Activated CD8-positive, alpha-beta memory T cell treated with anti-CD3 and anti-CD28 coated beads, Interleukin-2, amount 50 U/mL, for 1 hour (primary cell): ENCODE results near the gene CCL24.
"Not testable (repeated sequence)": the region's sequence is repeated elsewhere in the genome, so short reads cannot be mapped to it uniquely, and the experiment has no call there.

Experiments used
- DNase-seq: peaks from one replicate; pipeline ENCODE4 v3.0.0-alpha.2; 2020; ENCODE audit errors: extremely low read depth

Gene CCL24, protein sequence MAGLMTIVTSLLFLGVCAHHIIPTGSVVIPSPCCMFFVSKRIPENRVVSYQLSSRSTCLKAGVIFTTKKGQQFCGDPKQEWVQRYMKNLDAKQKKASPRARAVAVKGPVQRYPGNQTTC

DNA sequence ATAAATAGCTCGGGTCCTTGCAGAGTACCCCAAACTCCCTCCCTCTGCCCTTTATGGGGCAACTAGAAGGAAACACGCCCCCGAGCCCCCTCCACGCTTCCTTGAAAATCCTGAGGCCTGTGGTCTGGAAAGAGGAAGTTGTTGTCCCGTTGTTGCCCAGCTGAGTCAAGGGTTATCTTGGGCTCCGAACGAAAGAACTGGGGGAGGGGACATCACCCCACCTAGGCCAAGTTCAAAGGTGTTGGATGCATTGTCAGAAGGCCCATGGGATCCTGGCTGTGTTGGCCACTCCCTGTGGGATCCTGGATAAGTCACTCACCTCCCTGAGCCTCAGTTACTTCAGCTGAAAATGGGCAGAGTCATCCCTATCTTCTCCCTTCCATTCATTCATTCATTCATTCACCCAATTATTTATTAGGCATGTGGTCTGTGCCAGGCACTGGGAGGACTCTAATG, at the start of gene CCL24:
CCL24 (minus strand) TSS at position 26 of the 456 bp plus-strand sequence. CDS start 91 bp downstream, outside the sequence.
- DNase-seq = no peak

DNA sequence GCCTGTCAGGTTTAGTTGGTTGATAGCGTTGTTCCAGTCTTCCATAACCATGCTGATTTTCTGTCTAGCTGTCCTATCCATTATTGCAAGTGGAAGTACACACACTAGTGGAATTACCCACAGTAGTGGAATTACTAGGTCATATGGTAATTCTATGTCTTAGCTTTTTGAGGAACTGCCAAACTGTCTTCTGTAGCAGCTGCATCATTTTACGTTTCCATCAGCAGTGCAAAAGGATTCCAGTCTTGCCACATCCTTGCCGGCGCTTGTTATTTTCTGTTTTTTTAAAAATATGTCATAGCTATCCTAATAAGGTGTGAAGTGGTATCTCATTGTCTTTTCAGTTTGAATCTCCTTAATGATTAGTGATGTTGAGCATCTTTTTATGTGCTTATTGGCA, 48.0 kb upstream of the CCL24 start:
- no peak for DNase-seq

DNA sequence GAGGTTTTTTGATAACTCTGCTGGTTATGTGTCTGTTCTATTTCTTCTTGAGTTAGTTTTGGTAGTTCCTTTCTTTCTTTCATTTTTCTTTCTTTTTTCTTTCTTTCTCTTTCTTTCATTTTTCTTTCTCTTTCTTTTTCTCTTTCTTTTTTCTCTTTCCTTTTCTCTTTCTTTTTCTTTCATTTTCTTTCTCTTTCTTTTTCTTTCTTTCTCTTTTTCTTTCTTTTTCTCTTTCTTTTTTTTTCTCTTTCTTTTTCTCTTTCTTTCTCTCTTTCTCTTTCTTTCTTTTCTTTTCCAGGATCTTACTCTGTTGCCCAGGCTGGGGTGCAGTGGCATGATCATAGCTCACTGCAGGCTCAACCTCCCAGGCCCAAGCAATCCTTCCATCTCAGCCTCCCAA, 44.8 kb upstream of the CCL24 start:
- DNase-seq = no peak

DNA sequence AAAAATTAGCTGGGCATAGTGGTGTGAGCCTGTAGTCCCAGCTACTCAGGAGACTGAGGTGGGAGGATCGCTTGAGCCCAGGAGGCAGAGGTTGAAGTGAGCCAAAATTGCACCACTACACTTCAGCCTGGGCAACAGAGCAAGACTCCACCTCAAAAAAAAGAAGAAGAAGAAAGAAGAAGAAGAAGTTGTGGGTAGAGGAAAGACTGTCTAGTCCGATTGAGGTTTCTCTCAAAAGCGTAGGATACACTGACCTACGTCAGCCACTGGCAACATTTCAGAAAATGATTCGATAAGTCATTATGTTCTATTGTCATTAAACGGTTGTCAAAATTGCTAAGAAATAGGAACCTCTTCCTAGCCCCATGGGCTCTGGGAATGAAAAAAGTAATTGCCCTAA, 42.9 kb upstream of the CCL24 start:
- no peak for DNase-seq

DNA sequence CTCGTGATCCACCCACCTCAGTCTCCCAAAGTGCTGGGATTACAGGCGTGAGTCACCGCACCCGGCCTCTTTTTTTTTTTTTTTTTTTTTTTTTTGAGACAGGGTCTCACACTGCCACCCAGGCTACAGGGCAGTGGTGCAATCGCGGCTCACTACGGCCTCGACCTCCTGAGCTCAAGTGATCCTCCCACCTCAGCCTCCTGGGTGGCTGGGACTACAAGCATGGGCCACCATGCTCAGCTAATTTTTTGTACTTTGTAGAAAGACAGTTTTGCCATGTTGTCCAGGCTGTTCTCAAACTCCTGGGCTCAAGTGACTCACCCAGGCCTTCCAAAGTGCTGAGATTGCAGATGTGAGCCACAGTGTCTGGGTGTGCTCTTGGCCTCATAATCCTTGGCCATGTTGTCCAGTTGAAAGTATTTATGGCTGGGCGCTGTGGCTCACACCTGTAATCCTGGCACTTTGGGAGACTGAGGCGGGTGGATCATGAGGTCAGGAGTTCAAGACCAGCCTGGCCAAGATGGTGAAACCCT, 41.3 kb upstream of the CCL24 start:
- not testable (repeated sequence) for DNase-seq

DNA sequence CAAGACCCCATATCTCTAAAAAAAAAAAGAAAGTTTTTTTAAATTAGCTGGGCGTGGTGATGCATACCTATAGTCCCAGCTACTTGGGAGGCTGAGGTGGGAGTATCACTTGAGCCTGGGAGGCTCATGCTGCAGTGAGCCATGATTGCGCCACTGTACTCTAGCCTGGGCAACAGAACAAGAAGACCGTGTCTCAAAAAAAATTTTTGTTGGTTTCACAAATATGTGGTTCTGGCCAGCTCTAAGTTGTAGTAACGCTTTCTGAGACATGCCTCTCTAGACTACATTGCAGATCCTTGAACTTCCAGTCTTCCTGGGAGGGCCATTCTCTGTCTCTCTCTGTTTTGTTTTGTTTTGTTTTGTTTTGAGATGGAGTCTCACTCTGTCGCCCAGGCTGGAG, 40.6 kb upstream of the CCL24 start:
- no peak for DNase-seq

DNA sequence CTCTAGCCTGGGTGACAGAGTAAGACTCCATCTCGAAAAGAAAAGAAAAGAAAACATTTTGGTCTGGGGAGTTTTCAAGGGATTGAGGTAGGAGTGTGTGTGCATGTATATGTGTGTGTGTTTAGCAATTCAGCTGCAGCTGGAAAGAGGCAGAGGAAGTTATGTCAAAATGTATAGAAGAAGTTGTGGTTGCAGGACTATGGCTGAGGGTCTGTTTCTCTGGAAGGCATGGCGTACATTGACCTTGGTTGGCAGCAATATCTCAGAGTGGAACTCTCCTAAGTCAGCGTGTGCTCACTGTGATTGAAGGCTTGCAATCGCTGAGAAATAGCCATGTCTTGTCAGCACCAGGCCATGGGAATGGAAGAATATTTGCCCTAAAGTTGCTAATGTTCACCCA, 36.6 kb upstream of the CCL24 start:
- DNase-seq = no peak

DNA sequence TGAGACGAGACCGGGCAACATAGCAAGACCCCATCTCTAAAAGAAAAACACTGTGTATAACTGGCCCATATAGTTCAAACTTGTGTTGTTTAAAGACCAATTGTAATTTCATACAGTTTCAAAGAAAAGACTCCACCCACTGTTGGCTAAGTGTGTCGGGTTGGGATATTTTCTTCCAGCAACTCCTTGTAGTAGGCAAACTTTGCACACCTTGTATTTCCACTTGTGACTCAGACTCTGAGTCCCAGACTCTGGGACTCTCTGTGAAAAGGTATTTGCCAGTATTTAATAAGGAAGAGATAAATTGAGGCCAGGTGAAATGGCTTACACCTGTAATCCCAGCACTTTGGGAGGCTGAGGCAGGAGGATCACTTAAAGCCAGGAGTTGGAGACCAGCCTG, 36.0 kb upstream of the CCL24 start:
- DNase-seq = no peak

DNA sequence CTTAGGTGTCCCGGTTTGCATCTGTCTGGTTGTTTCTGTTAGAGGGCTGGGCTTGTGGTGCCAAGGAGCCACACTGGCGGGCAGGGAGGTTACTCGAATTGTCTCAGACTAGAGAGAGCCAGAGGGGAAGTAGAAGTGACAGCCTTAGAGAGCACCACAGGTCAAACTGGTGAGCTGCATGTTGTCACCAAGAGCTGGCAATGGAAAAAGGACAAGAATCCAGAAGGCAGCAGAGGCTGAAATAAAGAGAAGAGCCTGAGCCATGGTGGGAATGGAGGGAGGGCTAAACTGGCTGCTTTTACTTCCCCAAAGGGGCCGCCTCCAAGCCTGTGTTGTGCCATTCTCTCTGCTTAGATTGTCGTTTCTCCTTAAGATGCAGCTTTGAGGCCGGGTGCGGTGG, 34.1 kb upstream of the CCL24 start:
- DNase-seq = no peak

DNA sequence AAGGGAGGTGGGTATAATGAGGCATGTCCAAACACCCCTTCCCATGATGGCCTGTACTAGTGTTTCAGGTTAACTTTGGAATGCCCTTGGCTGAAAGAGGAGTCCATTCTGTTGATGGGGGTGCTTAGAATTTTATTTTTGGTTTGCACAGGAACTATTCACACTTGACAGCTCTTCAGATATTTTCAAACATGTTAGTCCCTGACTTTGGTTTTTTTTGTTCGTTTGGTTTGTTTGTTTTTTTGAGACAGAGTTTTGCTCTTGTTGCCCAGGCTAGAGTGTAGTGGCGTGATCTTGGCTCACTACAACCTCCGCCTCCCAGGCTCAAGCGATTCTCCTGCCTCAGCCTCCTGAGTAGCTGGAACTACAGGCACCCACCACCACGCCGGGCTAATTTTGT, 31.5 kb upstream of the CCL24 start:
- not testable (repeated sequence) for DNase-seq

DNA sequence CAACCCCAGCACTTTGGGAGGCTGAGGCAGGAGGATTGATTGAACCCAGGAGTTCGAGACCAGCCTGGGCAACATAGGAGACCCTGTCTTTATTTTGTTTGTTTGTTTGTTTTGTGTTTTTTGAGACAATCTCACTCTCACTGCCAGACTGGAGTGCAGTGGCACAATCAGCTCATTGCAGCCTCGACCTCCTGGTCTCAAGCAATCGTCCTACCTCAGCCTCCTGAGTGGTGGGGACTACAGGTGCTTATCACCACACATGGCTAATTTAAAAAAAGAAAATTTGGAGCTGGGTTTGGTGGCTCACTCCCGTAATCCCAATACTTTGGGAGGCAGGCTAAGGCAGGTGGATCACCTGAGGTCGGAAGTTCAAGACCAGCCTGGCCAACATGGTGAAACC, 30.6 kb upstream of the CCL24 start:
- no peak for DNase-seq

DNA sequence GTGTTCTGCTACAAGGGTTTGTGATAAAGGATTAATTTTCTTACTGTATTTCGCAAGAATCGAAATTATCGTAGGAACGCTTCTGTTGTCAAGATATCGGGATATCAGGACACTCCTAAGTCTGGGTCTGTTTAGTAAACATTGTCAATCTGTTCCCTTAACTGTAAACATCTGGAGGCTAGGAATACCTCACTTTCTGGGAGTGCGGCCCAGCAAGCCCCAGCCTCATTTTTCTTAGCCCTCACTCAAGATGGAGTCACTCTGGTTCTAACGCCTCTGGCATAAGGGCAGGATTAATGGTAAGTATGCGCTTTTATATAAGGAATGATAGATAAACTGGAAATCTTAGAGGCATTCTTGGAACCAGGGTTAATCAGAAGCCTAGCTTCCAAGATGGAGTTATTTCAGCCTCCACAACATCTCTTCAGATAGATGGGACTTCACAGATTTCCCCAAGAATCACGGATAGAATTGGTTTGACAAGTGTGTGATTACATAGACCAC, 30.1 kb upstream of the CCL24 start:
- no peak for DNase-seq

DNA sequence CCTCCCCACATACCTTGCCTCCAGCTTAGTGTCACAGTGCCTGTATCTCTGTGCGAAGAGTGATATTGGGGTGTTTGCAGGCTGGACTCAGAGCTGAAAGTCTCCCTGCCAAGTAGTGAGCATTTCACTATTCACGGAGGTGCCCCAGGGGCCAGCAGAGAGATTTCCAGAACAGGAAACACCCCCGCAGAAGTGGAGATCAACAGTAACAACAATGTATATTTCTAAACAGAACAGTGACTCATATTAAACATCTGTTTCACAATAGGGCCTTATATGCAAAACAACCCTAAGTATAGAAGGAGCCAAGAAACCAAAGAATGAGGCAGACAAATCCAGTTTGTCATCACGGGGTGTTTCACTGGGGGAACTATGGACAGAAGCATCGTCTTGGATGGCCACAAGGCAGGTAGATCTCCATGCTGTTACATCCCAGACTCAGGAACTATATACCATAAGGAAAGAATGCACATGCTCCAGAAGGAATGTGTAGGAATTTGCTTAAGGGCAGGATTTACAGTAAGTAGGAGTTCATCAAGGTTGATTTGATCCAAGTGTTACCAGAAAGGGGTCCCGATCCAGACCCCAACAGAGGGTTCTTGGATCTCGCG, 29.3 kb upstream of the CCL24 start:
- no peak for DNase-seq

DNA sequence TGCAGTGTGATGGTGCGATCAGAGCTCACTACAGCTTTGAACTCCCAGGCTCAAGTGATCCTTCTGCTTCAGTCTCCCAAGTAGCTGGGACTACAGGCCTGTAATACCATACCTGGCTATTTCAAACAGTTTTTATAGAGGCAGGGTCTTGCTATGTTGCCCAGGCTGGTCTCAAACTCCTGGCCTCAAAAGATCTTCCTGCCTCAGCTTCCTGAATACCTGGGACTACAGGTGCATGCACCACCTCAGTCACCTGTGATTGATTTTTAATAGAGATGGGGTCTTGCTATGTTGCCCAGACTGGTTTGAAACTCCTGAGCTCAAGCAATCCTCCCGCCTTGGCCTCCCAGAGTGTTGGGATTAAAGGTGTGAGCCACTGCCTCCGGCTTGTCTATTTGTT, 26.4 kb upstream of the CCL24 start:
- DNase-seq = no peak

DNA sequence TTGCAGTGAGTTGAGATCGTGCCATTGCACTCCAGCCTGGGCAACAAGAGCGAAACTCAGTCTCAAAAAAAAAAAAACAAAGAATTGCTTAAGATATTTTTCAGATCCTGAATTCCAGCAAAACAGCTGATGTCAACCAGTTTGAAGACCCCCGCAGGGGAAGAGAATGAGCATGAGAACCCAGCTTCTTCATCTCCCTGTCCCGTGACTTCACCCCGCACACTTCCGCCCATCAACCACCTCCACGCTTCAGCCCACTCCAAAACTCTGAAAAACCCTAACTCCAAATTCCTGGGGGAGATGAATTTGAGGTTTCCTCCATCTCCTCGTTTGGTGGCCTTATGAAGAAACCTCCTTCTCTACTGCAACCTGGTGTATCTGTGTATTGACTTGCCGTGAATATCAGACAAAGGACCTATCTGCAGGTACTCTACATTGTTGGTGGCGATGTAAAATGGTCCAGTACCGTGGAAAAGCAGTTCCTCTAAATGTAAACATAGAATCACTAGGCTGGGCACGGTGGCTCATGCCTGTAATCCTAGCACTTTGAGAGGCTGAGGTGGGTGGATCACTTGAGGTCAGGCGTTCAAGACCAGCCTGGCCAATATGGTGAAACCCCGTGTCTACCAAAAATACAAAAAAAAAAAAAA, 24.8 kb upstream of the CCL24 start:
- not testable (repeated sequence) for DNase-seq

DNA sequence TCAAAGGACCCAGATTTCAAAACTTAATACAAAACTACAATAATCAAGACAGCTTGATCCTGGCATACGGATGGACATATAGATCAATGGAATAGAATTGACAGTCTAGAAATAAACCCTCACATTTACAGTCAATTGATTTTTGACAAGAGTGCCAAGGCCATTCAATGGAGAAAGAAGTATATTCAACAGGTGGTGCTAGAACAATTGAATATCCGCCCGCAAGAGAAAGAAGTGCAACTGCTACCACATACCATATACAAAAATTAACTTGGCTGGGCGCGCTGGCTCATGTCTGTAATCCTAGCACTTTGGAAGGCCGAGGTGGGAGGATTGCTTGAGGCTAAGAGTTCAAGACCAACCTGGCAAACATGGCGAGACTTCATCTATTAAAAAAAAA, 23.2 kb upstream of the CCL24 start:
- DNase-seq = no peak

DNA sequence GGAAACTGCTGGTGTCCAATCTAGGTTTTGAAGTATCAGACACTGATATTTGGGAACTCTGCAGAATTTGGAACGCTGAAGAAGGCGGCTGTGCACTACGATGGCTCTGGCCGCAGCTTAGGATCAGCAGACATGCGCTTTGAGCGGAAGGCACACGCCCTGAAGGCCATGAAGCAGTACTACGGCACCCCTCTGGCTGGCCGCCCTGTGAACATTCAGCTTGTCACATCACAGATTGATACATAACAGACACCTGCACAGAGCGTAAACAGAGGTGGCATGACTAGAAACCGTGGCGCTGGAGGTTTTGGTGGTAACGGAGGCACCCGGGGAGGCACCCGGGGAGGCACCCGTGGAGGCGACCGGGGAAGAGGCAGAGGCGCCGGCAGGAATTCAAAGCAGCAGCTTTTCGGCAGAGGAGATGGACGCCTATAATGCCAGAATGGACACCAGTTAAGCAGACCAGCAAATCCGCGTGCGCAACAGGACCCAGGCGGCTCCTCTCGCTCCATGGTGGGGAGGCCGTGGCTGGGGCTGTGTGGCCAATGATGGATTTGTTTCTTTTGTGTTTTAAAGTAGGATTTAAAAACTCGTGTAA, 22.2 kb upstream of the CCL24 start:
- DNase-seq = no peak

DNA sequence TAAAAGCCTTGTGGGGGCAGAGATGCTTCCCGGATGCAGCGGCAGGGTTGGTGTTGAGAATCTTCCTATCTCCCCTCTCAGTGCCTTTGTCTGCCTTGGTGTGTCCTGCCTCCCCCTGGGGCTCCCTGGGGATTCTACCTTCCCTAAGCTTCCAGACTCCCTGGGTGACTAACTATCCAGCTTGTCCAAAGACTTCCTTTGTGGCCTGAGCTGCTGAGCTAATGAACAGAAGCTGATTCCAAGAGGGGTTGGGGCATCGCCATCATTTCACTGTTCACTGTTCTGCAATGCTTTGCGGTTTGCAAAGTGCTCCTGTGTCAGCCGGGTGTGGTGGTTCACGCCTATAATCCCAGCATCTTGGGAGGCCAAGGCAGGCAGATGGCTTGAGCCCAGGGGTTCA, 20.1 kb upstream of the CCL24 start:
- not testable (repeated sequence) for DNase-seq

DNA sequence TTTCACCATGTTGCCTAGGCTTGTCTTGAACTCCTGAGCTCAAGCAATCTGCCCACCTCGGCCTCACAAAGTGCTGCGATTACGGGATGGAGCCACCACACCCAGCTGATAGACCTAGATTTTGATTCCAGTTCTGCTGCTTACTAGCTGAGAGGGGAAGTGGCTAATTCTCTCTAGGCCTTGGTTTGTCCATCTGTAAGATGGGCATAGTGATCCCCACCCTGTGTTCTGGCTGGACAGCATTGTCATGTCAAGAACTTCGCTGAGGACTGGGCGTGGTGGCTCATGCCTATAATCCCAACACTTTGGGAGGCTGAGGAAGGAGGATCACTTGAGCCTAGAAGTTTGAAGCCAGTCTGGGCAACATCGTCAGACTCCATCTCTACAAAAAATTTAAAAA, 17.4 kb upstream of the CCL24 start:
- DNase-seq = no peak

DNA sequence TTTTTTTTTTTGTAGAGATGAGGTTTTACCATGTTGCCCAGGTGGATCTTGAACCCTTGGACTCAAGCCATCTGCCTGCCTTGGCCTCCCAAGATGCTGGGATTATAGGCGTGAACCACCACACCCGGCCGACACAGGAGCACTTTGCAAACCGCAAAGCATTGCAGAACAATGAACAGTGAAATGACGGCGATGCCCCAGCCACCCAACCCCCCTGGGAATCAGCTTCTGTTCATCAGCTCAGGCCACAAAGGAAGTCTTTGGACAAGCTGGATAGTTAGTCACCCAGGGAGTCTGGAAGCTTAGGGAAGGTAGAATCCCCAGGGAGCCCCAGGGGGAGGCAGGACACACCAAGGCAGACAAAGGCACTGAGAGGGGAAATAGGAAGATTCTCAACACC, 16.1 kb upstream of the CCL24 start:
- DNase-seq = not testable (repeated sequence)

DNA sequence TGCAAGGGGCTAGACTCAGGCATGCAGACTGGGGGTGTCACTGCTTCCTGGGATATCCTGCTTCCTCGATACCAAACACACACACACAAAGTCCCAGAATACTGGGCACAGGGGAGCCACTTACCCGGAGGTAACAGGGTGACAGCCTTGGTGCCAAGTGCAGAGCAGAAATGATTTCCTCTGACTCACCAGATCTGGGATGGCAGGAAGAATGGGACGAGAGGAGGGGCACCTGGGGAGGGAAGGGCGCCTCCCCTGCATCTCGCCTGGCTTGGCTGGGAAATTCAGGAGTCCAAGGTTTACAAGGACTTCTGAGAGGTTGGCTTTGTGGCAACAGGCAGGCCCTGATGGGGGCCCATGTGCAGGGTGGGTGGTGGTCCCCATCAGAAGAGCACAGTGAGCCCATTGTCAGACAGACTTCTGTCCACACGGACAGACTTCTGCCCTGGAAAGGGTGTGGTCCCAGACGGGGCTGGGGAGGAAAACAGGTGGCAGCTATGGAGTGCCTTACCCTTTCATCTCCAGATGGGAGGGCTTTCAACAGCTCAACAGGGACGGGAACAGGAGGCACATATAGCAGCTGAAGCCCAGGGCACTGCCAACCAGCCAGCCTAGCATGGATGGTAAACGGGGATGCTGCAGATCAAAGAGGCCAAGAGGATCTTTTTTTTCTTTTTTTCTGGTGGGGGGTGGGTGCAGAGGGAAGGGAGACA, 9.7 kb upstream of the CCL24 start:
- no peak for DNase-seq

DNA sequence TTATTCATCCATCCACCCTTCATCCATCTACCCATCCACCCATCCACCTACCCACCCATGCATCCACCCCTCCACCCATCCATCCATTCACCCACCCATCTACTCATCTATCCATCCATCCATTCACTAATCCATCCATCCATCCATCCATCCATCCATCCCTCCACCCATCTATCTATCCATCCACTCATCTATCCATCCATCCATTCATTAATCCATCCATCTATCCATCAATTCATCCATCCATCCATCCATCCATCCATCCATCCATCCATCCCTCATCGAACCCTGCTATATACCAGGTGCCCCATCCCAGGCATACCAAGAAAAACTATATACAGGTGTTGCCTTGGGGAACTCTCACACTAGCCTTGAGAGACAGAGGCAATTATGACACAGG, 7.1 kb upstream of the CCL24 start:
- DNase-seq = no peak
